Type B pancreatic cell (in vitro differentiated cells): ENCODE results near the gene ADGRV1. TPM values are rescaled to one million over a fixed set of nuclear protein-coding genes. Genes with fewer than 3 reads are reported as not detected.
"Not testable (repeated sequence)": the region's sequence is repeated elsewhere in the genome, so short reads cannot be mapped to it uniquely, and the experiment has no call there.

Source experiments
- DNase-seq: peaks from one replicate; pipeline ENCODE4 v3.0.0; 2021; ENCODE audit warnings: mixed read lengths; ENCODE audit not compliant: unreplicated experiment; ENCODE audit errors: extremely low spot score
- H3K27ac Mint-ChIP-seq: 2 replicates; pipeline ENCODE4 v1.8.0; 2021; ENCODE audit warnings: mild to moderate bottlenecking, mixed read lengths
- H3K27me3 Mint-ChIP-seq: 2 replicates; pipeline ENCODE4 v1.8.0; 2021; ENCODE audit warnings: mixed read lengths
- H3K36me3 Mint-ChIP-seq: 2 replicates; pipeline ENCODE4 v1.8.0; 2021; ENCODE audit warnings: mixed read lengths
- H3K4me1 Mint-ChIP-seq: one replicate; pipeline ENCODE4 v1.8.0; 2021; ENCODE audit warnings: mixed read lengths; ENCODE audit not compliant: unreplicated experiment
- H3K4me3 Mint-ChIP-seq: 2 replicates; pipeline ENCODE4 v1.8.0; 2021; ENCODE audit warnings: mild to moderate bottlenecking, mixed read lengths
- H3K9me3 Mint-ChIP-seq: 2 replicates; pipeline ENCODE4 v1.8.0; 2021; ENCODE audit warnings: mixed read lengths
- total RNA-seq: library from RNA; stranded (reverse); gene quantifications from 2 replicates; pipeline ENCODE4 v1.2.1, GENCODE V29; 2021; ENCODE audit warnings: low replicate concordance
- TF ChIP-seq, protein P1 (sequence below): fragments of 200-600 bp; sonication (generic); conservative IDR thresholded peaks from 2 replicates; pipeline ENCODE4 v1.5.0; 2021; ENCODE audit warnings: antibody characterized with exemption, mild to moderate bottlenecking

Gene ADGRV1
- total RNA-seq, 1 donor from 2014 or later: 29.5 TPM

DNA sequence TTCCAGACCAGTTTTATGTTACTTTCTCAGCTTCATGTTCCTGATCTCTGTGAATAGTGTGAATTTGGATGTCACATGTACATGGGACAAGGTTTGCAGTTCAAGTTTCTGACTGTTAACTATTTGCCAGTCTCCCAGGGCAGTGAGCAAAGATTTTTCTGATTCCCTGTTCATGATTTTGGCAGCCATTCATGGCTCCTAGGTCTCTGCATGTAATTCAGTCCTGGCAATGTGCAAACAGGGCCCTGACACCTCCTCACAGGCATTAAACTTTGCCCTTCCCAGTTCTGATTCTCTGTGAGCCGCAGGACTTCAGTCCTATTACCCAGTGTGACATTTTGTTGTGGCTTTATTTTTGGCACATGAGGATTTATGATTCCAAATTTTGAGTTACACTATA is 474.8 kb downstream of the ADGRV1 start:
- TF ChIP-seq, protein P1, sequence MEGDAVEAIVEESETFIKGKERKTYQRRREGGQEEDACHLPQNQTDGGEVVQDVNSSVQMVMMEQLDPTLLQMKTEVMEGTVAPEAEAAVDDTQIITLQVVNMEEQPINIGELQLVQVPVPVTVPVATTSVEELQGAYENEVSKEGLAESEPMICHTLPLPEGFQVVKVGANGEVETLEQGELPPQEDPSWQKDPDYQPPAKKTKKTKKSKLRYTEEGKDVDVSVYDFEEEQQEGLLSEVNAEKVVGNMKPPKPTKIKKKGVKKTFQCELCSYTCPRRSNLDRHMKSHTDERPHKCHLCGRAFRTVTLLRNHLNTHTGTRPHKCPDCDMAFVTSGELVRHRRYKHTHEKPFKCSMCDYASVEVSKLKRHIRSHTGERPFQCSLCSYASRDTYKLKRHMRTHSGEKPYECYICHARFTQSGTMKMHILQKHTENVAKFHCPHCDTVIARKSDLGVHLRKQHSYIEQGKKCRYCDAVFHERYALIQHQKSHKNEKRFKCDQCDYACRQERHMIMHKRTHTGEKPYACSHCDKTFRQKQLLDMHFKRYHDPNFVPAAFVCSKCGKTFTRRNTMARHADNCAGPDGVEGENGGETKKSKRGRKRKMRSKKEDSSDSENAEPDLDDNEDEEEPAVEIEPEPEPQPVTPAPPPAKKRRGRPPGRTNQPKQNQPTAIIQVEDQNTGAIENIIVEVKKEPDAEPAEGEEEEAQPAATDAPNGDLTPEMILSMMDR: no peak
- H3K27ac Mint-ChIP-seq: no peak overlapping the region

DNA sequence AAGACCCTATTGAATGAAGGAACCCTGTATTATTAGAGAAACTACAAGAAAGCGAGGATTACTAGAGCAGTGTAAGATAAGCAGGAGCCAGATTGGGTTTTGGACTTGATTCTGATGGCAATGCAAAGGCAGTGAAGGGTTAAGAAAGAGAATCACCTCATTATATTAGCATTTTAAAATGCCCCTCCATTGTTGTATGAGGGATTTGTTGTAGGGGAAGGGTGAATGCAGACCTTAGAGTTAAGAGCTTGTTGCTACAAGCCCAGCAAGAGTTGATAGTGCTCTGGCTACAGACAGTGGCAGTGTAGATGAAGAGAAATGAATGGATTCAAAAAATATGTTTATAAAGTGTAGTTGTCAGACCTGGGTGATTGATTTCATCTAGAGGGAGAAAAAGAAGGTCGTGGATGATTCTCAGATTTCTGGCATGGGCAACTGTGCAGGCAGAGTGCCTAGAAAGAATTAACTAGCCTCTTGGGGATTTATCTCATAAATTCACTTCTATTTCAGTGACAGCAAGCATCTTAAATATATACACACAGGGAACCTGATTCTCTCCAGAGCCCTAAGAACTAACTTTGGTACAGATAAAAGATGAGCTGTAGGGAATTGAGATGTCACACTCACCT is 479.7 kb downstream of the ADGRV1 start:
- DNase-seq: no peak
- TF ChIP-seq, protein P1: no peak
- no peaks in the 10 kb centered on the region for H3K9me3 Mint-ChIP-seq
- no peak overlapping the region for H3K27ac Mint-ChIP-seq
- no peaks in the 10 kb centered on the region for H3K27me3 Mint-ChIP-seq
- H3K36me3 Mint-ChIP-seq: no peaks in the 10 kb centered on the region
- no peak overlapping the region for H3K4me3 Mint-ChIP-seq
- H3K4me1 Mint-ChIP-seq: peaks cover 16% of the 10 kb centered on the region

More for the DNA sequence above, 474.8 kb downstream of the ADGRV1 start:
- H3K4me1 Mint-ChIP-seq: peaks cover 11% of the 10 kb centered on the region
- no peaks in the 10 kb centered on the region for H3K27me3 Mint-ChIP-seq
- no peak for DNase-seq
- no peaks in the 10 kb centered on the region for H3K9me3 Mint-ChIP-seq
- H3K4me3 Mint-ChIP-seq: no peak overlapping the region
- H3K36me3 Mint-ChIP-seq: no peaks in the 10 kb centered on the region

DNA sequence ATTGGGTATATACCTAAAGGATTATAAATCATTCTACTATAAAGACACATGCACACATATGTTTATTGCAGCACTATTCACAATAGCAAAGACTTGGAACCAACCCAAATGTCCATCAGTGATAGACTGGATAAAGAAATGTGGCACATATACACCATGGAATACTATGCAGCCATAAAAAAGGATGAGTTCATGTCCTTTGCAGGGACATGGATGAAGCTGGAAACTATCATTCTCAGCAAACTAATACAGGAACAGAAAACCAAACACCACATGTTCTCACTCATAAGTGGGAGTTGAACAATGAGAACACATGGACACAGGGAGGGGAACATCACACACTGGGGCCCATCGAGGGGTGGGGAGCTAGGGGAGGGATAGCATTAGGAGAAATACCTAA is 482.5 kb downstream of the ADGRV1 start:
- not testable (repeated sequence) for H3K27me3 Mint-ChIP-seq, H3K36me3 Mint-ChIP-seq, H3K9me3 Mint-ChIP-seq, H3K27ac Mint-ChIP-seq, DNase-seq, H3K4me3 Mint-ChIP-seq
- peaks cover 12% of the 10 kb centered on the region for H3K4me1 Mint-ChIP-seq

DNA sequence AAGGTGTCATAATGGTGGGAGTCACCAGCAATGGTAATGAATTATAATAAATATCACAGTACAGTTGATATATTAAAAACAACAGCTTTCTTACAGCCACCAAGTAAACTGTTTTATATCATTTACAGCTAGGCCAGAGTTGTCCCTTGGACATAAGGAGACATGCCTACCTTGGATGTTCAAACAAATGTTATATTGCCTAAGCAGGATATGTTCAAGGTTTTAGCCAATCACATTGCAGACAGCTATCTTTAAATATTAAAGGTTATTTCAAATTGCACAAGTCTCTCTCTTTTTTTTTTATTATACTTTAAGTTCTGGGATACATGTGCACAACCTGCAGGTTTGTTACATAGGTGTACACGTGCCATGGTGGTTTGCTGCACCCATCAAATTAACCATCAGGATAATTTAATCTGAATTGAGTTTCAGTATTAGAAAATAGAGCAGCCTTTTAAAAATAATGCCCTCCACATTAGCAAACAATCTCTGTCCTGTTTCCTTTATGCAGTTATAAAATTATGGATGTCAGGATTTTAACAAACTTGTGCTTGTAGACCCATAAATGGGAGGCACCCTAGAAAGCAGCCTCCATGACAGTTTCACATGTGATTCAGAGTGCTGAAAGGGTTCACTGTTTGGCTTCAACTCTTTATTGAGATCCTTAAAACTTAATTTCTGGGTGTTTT is 483.8 kb downstream of the ADGRV1 start:
- no peak for DNase-seq
- no peak overlapping the region for H3K27ac Mint-ChIP-seq
- no peaks in the 10 kb centered on the region for H3K27me3 Mint-ChIP-seq
- H3K36me3 Mint-ChIP-seq: peaks cover 3% of the 10 kb centered on the region
- H3K9me3 Mint-ChIP-seq: peaks cover 10% of the 10 kb centered on the region
- TF ChIP-seq, protein P1: no peak
- H3K4me1 Mint-ChIP-seq: peaks cover 12% of the 10 kb centered on the region
- H3K4me3 Mint-ChIP-seq: no peak overlapping the region

DNA sequence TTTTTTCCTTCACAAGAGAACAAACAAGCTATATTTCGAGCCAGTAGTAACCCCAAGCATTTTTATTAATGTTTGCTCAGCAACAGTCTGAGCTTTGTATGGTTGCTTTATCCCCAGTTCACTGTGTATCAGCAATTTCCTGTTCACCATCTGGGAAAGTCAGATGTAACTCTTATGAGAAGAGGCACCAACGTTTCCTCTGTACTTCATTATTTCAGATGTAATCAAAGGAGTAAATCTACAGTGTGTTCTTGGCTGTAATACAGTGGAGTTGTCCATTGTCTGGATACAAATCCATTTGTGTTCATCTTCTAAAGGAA is 484.3 kb downstream of the ADGRV1 start:
- Mint-ChIP-seq H3K27ac (no peak overlapping the region), H3K4me1 (peaks cover 11% of the 10 kb centered on the region), H3K9me3 (peaks cover 10% of the 10 kb centered on the region), H3K36me3 (peaks cover 3% of the 10 kb centered on the region), H3K27me3 (no peaks in the 10 kb centered on the region), H3K4me3 (no peak overlapping the region)
- DNase-seq: no peak
- TF ChIP-seq, protein P1: no peak

DNA sequence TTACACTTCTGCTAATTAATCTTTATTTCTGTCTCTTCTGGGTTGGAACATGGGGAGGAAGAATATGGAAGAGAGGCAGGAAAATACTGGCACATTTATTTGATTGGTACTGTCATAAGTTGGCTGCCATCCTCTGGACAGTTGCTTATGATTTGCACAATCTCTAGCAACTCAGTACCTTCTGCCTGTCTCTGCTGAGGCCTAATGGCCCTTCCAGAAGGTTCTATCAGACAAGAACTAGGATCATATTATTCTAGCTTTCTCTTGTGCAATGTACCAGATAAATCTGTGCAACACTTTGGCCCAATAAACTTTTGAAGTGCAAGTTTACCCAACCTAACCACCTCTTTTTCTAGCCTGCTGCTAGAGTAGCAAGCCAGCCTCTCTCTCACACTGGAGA is 489.5 kb downstream of the ADGRV1 start:
- H3K4me3 Mint-ChIP-seq: no peak overlapping the region
- TF ChIP-seq, protein P1: no peak

More for the DNA sequence above, 489.5 kb downstream of the ADGRV1 start:
- H3K36me3 Mint-ChIP-seq: peaks cover 7% of the 10 kb centered on the region
- H3K4me1 Mint-ChIP-seq: peaks cover 5% of the 10 kb centered on the region
- DNase-seq: no peak
- no peaks in the 10 kb centered on the region for H3K27me3 Mint-ChIP-seq
- H3K27ac Mint-ChIP-seq: no peak overlapping the region
- H3K9me3 Mint-ChIP-seq: peaks cover 10% of the 10 kb centered on the region
